GM19099 (cell line): ENCODE data around the gene NLRP7.

Experiments
- POLR2A ChIP-seq: IDR thresholded peaks from 3 replicates; pipeline ENCODE4 v1.6.1; 2011; ENCODE audit warnings: low read depth; ENCODE audit not compliant: insufficient read length; ENCODE audit errors: extremely low read depth

The NLRP7 gene

DNA sequence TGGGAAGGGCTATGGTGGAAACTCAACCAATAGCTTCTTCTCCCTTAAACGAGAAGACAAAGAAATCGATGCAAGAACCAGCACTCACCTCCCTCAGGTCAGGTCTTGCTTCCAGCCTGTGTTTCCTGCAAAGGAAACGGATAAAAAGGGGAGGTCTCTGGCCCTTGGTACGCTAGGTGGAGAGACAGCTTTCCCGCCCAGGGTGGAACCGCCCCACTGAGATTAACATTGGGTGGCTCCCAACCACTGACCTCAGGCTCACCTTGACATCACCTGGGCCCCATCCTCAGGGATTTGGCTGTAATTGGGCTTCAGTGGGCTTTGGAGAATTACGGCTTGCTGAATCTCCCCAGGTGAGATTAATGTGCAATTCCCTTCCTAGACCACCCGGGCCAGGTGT lies at the start of gene NLRP7:
TSS of gene NLRP7 (minus strand) at position 150 of the 400 bp plus-strand sequence.
- TF ChIP-seq POLR2A = no peak

GRCh38 chr19:54995561-54995960 lies 48.2 kb upstream of the NLRP7 start:
- TF ChIP-seq POLR2A = no peak

GRCh38 chr19:54969647-54970046 lies 22.3 kb upstream of the NLRP7 start:
- TF ChIP-seq POLR2A = no peak

GRCh38 chr19:54967611-54968010 lies 20.3 kb upstream of the NLRP7 start:
- TF ChIP-seq POLR2A = no peak

- no peak for TF ChIP-seq POLR2A
Observed at GRCh38 chr19:54959840-54960239, 12.5 kb upstream of the NLRP7 start.

- TF ChIP-seq POLR2A = no peak
Observed at GRCh38 chr19:54955376-54955775, 8.0 kb upstream of the NLRP7 start.

GRCh38 chr19:54952591-54953344 lies 5.4 kb upstream of the NLRP7 start:
- no peak for TF ChIP-seq POLR2A

DNA sequence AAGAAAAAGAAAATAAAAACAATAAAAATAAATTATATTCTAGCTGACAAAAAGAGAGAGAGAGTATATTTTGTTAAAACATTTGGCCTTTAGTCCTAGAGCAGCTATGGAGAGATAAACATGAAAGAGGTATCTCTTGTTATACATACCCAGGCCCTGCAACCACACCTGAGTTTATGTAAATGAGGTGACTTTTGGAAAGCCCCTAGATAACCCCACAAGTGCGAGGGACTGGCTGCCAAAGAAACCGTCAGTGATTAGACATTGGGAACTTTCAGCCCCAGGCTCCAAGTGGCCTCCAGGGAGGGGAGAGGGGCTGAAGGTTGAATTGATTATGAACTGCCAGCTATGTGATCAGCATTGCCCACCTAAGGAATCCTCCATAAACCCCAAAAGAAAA lies 2.1 kb upstream of the NLRP7 start:
- TF ChIP-seq POLR2A = no peak

GRCh38 chr19:54938906-54939305 lies 8.4 kb downstream of the NLRP7 start:
- TF ChIP-seq POLR2A = peak; percentile 19

GRCh38 chr19:54937926-54938325 lies 9.4 kb downstream of the NLRP7 start:
- no peak for TF ChIP-seq POLR2A

DNA sequence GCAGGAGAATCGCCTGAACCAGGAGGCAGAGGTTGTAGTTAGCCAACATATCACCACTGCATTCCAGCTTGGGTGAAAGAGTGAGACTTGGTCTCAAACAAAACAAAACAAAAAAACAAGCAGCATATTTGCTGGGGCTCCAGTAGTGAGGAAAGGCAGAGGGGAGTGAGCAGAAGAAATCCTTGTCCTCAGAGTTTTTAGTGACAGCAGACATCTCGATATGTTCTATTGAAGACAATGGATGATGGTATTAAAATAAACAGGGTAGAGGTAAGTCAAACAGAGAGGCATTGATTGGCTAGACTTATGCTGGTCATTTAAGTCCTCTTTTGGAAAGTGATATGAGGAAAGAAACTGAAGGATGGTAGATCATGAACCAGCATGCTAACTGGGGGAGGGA lies 19.0 kb downstream of the NLRP7 start:
- TF ChIP-seq POLR2A = no peak

DNA sequence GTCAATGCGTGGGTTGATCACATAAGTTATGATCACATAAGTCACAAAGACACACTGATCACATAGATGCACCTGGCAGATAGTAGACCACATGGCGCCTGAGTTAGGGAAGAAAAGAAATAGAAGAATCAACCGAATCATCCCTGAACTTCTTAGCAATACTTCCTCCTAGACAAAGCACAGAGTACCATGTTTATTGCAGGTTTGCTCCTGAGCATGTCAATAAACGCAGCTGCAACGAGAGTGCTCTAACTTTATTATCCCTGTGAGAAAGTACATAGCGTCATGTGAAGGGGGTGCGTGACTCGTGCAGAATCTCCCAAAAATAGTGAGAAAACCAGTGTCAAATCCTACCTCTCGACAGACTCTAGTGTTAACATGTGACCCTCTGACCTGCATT lies 24.1 kb downstream of the NLRP7 start:
- TF ChIP-seq POLR2A = no peak

DNA sequence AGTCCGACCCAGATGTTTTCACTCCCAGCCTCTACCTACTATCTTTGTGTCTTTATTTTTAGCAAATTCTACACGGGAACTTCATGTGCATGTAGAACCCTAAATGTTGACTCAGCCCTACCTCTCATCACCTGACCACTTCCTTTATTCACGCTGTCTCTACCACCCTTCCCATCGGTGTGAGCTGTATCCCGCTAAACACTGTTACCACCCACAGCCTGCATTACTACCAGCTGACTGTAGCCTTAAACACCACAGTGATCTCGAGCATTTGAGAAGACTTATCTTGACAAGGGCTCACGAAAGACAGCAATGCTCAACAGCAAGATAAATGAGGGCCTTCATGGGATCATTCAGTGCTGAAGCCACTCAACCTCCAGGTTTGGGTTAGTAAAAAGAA lies 26.2 kb downstream of the NLRP7 start:
- TF ChIP-seq POLR2A = no peak

DNA sequence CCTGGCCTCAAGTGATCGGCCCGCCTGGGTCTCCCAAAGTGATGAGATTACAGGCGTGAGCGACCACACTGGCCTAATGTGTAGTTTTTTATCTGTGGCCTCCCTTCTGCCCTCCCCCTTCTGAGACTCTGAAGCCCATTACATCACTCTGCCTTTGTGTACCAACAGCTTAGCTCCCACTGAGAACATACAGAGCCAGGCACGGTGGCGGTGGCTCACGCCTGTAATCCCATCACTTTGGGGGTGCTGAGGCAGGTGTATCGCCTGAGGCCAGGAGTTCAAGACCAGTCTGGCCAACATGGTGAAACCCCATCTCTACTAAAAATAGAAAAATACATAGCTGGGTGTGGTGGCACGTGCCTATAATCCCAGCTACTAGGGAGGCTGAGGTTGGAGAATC lies 28.8 kb downstream of the NLRP7 start:
- TF ChIP-seq POLR2A = no peak

DNA sequence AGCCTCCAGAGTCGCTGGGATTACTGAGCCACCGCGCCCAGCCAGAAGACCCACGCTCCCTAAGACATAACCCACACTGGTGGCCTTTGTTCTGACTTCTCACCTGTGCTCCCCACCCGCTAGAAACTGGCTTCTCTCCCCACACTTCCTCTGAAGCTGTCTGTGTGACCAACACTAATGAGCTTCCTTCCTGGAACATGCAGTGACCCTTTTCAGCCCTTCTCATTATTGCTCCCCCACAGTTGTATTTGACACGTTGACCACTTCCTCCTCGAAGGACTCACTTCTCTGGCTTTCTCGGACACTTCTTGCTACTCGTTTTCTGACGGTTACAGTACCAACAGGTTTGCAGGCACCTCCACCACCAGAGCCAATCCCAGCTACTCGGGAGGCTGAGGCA lies 30.5 kb downstream of the NLRP7 start:
- no peak for TF ChIP-seq POLR2A

DNA sequence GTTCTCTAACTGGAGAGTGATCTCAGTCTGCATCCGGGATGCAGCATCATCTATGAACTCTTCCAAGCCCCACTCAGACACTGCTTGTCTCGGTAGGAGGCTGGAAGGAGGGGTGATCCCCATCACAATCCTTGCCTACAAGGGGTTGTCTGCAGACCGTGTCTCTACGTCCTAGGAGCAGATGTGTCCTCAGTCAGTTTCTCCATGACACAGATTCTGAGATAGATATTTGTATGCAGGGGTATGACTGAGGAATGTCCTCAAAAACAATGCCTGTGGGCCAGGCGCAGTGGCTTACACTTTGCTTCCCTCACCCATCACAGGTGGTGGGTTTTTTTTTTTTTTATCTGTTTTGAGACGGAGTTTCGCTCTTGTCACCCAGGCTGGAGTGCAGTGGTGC lies 40.5 kb downstream of the NLRP7 start:
- no peak for TF ChIP-seq POLR2A

DNA sequence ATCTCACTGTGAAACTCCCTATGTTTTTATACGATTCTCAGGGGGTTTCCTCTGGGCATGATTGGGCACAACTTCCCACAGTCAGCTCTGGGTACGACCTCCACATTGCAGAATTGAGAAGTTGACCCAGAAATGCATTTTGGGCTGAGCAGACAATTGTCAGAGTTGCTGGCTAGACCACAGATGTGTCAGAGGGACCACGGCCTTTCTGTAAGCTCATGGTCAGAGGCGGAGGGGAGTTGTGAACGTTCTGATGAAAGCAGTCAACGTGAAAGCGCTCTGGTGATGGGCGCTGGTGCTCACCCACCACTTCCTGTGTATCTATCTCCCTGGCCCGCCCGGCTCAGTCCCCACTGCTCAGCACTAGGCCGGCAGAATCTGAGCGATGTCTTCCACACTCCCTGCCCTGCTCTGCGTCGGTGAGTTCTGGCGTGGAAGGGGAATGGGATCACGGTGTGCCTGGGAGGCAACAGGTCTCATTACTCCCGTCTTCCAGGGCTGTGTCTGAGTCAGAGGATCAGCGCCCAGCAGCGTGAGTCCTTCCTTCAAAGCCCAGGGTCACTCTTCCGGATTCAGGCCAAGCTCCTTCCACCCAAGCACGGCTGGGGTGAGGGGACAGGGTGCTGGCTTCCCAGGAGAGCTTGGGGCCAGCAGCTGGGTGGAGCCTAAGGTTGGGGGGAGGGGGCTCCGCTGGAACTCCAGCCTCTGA lies 41.4 kb downstream of the NLRP7 start, which contains the start of gene NCR1:
TSS of gene NCR1 (plus strand) at position 346 of the 709 bp plus-strand sequence. CDS start at position 386, 40 bp downstream.
- no peak for TF ChIP-seq POLR2A

DNA sequence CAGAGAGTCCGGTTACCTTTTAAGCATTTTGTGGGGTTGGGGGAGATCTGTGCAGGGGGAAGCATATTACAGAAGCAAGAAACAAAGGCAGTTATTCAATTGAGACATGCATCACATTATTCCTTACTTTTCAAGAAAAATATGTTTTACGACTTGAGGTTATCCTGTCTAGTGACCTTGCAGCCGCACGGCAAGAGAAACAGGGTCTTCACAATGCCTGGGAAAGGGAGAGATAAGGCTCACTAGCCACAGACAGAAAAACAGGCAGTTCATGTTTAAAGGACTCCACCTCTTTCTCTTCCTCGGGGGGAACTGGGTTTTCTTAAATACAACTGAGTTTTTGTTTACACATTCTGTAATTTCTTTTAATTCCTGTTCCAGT lies 41.9 kb downstream of the NLRP7 start:
- no peak for TF ChIP-seq POLR2A
